Measurements from ENCODE around the gene JAKMIP1. TPM values are rescaled to one million over a fixed set of nuclear protein-coding genes. Genes with fewer than 3 reads are reported as not detected.

The JAKMIP1 gene
- total RNA-seq, 2 experiments from 2014 or later, result 2.0 to 2.1 TPM

DNA sequence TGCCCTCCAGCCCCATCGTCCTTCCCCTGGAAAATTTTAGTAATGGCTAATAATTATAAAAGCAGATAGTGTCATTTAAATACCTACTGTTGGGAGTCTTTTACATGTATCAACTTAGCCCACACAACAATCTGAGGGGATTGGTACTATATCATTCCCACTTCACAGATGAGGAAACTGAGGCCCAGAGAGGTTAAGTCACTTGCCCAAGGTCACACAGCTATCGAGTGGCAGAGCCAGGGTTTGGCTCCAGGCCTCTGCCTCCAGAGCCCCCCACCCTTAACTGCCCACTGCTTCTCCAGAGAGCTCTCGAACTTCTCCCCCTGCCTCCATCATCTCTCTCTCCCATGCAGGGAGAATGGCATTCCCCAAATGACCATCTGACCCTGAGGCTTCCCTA lies 189.6 kb downstream of the JAKMIP1 start:
- H3K4me1 ChIP-seq (ENCODE audit: insufficient read depth, low read length), result no peaks in the 10 kb centered on the region
- ATAC-seq (ENCODE audit: poor library complexity) (no peak), DNase-seq (no peak)
- no peak overlapping the region for H3K4me3 Mint-ChIP-seq
- no peaks in the 10 kb centered on the region for H3K4me1 Mint-ChIP-seq (ENCODE audit: low read depth)
- no peaks in the 10 kb centered on the region for H3K36me3 Mint-ChIP-seq (ENCODE audit: low read depth)
- H3K9me3 Mint-ChIP-seq, result no peaks in the 10 kb centered on the region
- no peaks in the 10 kb centered on the region for H3K9me3 ChIP-seq (ENCODE audit: control insufficient read depth in 1 of 2, insufficient read depth in 1 of 2, low read length in 2 of 2)
- CTCF ChIA-PET, result no interaction called here
- TF ChIP-seq, protein P1, sequence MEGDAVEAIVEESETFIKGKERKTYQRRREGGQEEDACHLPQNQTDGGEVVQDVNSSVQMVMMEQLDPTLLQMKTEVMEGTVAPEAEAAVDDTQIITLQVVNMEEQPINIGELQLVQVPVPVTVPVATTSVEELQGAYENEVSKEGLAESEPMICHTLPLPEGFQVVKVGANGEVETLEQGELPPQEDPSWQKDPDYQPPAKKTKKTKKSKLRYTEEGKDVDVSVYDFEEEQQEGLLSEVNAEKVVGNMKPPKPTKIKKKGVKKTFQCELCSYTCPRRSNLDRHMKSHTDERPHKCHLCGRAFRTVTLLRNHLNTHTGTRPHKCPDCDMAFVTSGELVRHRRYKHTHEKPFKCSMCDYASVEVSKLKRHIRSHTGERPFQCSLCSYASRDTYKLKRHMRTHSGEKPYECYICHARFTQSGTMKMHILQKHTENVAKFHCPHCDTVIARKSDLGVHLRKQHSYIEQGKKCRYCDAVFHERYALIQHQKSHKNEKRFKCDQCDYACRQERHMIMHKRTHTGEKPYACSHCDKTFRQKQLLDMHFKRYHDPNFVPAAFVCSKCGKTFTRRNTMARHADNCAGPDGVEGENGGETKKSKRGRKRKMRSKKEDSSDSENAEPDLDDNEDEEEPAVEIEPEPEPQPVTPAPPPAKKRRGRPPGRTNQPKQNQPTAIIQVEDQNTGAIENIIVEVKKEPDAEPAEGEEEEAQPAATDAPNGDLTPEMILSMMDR (IDR thresholded peaks at IDR 0.05), result no peak
- no peaks in the 10 kb centered on the region for H3K27me3 ChIP-seq (ENCODE audit: control insufficient read depth in 1 of 2, insufficient read depth in 2 of 2, low read length in 2 of 2)
- H3K36me3 ChIP-seq (ENCODE audit: insufficient read depth, low read length), result no peaks in the 10 kb centered on the region
- H3K27me3 Mint-ChIP-seq, result peaks cover 46% of the 10 kb centered on the region
- no peak overlapping the region for H3K27ac Mint-ChIP-seq
- no peak overlapping the region for H3K4me3 ChIP-seq (ENCODE audit: low read length)
- intact Hi-C loops (cut with DNase I, micrococcal nuclease), result no loop called here
- POLR2A ChIA-PET, result no interaction called here
- no peak overlapping the region for H3K27ac ChIP-seq (ENCODE audit: low read depth in 1 of 2, low read length in 2 of 2)

DNA sequence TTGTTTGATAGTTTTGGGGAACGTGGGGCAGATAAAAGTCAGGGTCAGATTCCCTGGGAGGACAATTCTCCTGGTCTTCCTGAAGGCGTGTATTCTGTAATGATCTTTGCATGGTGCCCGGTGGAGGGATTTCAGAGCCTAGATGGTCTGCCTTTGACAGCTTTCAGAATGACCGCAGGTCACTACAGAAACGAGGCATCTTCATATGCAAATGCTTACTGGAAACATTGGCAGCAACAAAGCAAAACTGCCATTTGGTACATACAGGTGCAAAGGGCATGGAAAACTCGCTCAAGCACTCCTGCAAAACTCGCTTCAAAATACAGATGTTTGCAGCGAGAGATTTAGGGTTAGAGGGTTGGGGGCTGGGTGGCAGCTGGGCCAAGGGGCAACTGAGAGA lies 190.9 kb downstream of the JAKMIP1 start:
- Histone ChIP-seq H3K4me1 (ENCODE audit: insufficient read depth, low read length) (no peaks in the 10 kb centered on the region), H3K4me3 (ENCODE audit: low read length) (no peak overlapping the region), H3K9me3 (ENCODE audit: control insufficient read depth in 1 of 2, insufficient read depth in 1 of 2, low read length in 2 of 2) (no peaks in the 10 kb centered on the region), H3K27me3 (ENCODE audit: control insufficient read depth in 1 of 2, insufficient read depth in 2 of 2, low read length in 2 of 2) (no peaks in the 10 kb centered on the region), H3K36me3 (ENCODE audit: insufficient read depth, low read length) (no peaks in the 10 kb centered on the region), H3K27ac (ENCODE audit: low read depth in 1 of 2, low read length in 2 of 2) (no peak overlapping the region)
- DNase-seq, result no peak
- Mint-ChIP-seq H3K27me3 (peaks cover 46% of the 10 kb centered on the region), H3K4me3 (no peak overlapping the region), H3K9me3 (no peaks in the 10 kb centered on the region), H3K27ac (no peak overlapping the region), H3K4me1 (ENCODE audit: low read depth) (no peaks in the 10 kb centered on the region), H3K36me3 (ENCODE audit: low read depth) (no peaks in the 10 kb centered on the region)
- intact Hi-C loops (cut with DNase I, micrococcal nuclease), result no loop called here
- no peak for ATAC-seq (ENCODE audit: poor library complexity)
- ChIA-PET CTCF (no interaction called here), POLR2A (no interaction called here)
- TF ChIP-seq, protein P1 (IDR thresholded peaks at IDR 0.05), result no peak

DNA sequence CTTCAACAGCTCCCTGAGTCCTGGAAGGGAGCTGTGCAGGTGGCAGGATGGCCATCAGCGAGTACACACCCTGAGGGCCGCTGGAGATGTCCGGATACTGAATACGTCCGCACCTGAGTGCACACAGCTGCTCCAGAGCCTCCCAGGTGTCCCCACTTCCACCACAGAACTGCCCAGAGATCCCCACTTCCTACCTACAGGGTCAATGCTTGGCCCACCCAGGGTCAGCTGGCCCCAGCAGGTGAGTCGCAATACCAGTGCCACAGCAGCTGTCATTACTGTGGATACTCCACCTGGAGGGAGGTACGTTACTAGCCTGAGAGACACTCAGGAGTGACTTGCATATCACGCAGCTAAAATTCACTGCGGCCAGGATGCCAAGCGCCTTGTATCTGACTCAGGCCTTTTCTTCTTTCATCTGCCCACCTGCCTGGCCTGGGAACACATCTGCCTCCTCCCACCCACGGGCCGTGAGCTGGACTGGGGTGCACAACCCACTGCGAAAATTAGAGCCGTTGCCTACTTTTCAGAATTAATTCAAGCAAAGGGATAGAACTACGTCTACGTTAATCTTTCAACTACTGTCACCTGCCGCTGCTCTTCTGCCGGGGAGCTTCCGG lies 191.5 kb downstream of the JAKMIP1 start:
- TF ChIP-seq, protein P1 (IDR thresholded peaks at IDR 0.05), result no peak
- Histone ChIP-seq H3K9me3 (ENCODE audit: control insufficient read depth in 1 of 2, insufficient read depth in 1 of 2, low read length in 2 of 2) (no peaks in the 10 kb centered on the region), H3K27me3 (ENCODE audit: control insufficient read depth in 1 of 2, insufficient read depth in 2 of 2, low read length in 2 of 2) (no peaks in the 10 kb centered on the region), H3K4me3 (ENCODE audit: low read length) (no peak overlapping the region), H3K4me1 (ENCODE audit: insufficient read depth, low read length) (no peaks in the 10 kb centered on the region), H3K36me3 (ENCODE audit: insufficient read depth, low read length) (no peaks in the 10 kb centered on the region), H3K27ac (ENCODE audit: low read depth in 1 of 2, low read length in 2 of 2) (no peak overlapping the region)
- ChIA-PET POLR2A (no interaction called here), CTCF (no interaction called here)
- no peaks in the 10 kb centered on the region for H3K9me3 Mint-ChIP-seq
- H3K36me3 Mint-ChIP-seq (ENCODE audit: low read depth), result no peaks in the 10 kb centered on the region
- H3K27ac Mint-ChIP-seq, result no peak overlapping the region
- H3K27me3 Mint-ChIP-seq, result peaks cover 46% of the 10 kb centered on the region
- no peak for DNase-seq
- H3K4me1 Mint-ChIP-seq (ENCODE audit: low read depth), result no peaks in the 10 kb centered on the region
- ATAC-seq (ENCODE audit: poor library complexity), result no peak
- intact Hi-C loops (cut with DNase I, micrococcal nuclease), result no loop called here
- no peak overlapping the region for H3K4me3 Mint-ChIP-seq
